ENCODE measurements around the gene LAYN. TPM values are rescaled to one million over a fixed set of nuclear protein-coding genes. Genes with fewer than 3 reads are reported as not detected.

LAYN gene
- total and polyA plus RNA-seq, 2 donors (not counting 3 experiments of a cell fraction or from before 2014, with no cell fraction given): 0.92 to 2.2 TPM

- no TSS peak for BruUV-seq (replicated peaks)
- Histone ChIP-seq H3K9me3 (replicated peaks; ENCODE audit: control insufficient read depth, insufficient read depth, low read length) (no peaks in the 10 kb centered on the region), H3K4me3 (replicated peaks in 1 of 3; ENCODE audit: insufficient read depth in 1 of 3, low read depth in 1 of 3, low read length in 3 of 3) (no peak overlapping the region), H3K4me1 (ENCODE audit: control insufficient read depth, extremely low read depth, insufficient read depth, low read length) (no peaks in the 10 kb centered on the region), H2AFZ (ENCODE audit: low read depth, low read length) (no peak overlapping the region), H3K4me2 (ENCODE audit: insufficient read depth, low read length) (no peak overlapping the region), H4K20me1 (replicated peaks; ENCODE audit: control insufficient read depth, extremely low read depth, insufficient read depth, low read length) (no peaks in the 10 kb centered on the region), H3K27ac (ENCODE audit: insufficient read depth, low read depth, low read length) (no peak overlapping the region), H3K27me3 (ENCODE audit: control insufficient read depth in 2 of 2, insufficient read depth in 2 of 2, low read length in 2 of 2) (peaks cover 0 to 2% of the 10 kb centered on the region in 2 experiments), H3K79me2 (ENCODE audit: control insufficient read depth, insufficient read depth, low read length) (no peaks in the 10 kb centered on the region), H3K9ac (replicated peaks; ENCODE audit: extremely low read depth, insufficient read depth, low read length) (no peak overlapping the region), H3K36me3 (ENCODE audit: control insufficient read depth in 2 of 2, extremely low read depth in 1 of 2, insufficient read depth in 2 of 2, low read length in 2 of 2) (no peaks in the 10 kb centered on the region), H3K9me1 (replicated peaks; ENCODE audit: control insufficient read depth, extremely low read depth, insufficient read depth, low read length) (no peaks in the 10 kb centered on the region)
- TF ChIP-seq MYC (IDR thresholded peaks at IDR 0.05; ENCODE audit: low read depth, low read length) (no peak), MAX (IDR thresholded peaks at IDR 0.05; ENCODE audit: insufficient read depth, insufficient read length) (no peak), JUN (IDR thresholded peaks at IDR 0.05; ENCODE audit: borderline replicate concordance, insufficient read depth, insufficient read length, low read depth) (no peak), CTCF (IDR thresholded peaks at IDR 0.05; ENCODE audit: extremely low read depth in 1 of 2, insufficient read depth in 1 of 2, low read depth in 1 of 2, low read length in 2 of 2) (no peak)
- no peak for FAIRE-seq
- POLR2A ChIA-PET: no interaction called here
- DNase-seq (ENCODE audit: low read depth, low spot score): no peak
- CTCF ChIA-PET: interaction anchor here (2.2 to 4.0 kb wide), 2 partner anchors 9 to 218 kb away, joined by 7 to 15 read pairs; no protein-coding TSS in a partner anchor
- intact Hi-C loops (cut with micrococcal nuclease): no loop called here
- dilution Hi-C loops (cut with MboI; ENCODE audit: extremely low pct_ligation_motif_present, low sequenced_read_pairs): no loop called here
Measured at GRCh38 chr11:111559800-111560464, 19.4 kb downstream of the LAYN start.

GRCh38 chr11:111560800-111561199, 20.3 kb downstream of the LAYN start:
- POLR2A ChIA-PET: no interaction called here
- FAIRE-seq: no peak

More at GRCh38 chr11:111560800-111561199, 20.3 kb downstream of the LAYN start:
- Histone ChIP-seq H3K9me3 (replicated peaks; ENCODE audit: control insufficient read depth, insufficient read depth, low read length) (no peaks in the 10 kb centered on the region), H2AFZ (ENCODE audit: low read depth, low read length) (no peak overlapping the region), H3K79me2 (ENCODE audit: control insufficient read depth, insufficient read depth, low read length) (no peaks in the 10 kb centered on the region), H3K27me3 (ENCODE audit: control insufficient read depth in 2 of 2, insufficient read depth in 2 of 2, low read length in 2 of 2) (peaks cover 0 to 2% of the 10 kb centered on the region in 2 experiments), H3K9me1 (replicated peaks; ENCODE audit: control insufficient read depth, extremely low read depth, insufficient read depth, low read length) (no peaks in the 10 kb centered on the region), H4K20me1 (replicated peaks; ENCODE audit: control insufficient read depth, extremely low read depth, insufficient read depth, low read length) (no peaks in the 10 kb centered on the region), H3K36me3 (ENCODE audit: control insufficient read depth in 2 of 2, extremely low read depth in 1 of 2, insufficient read depth in 2 of 2, low read length in 2 of 2) (no peaks in the 10 kb centered on the region), H3K4me2 (ENCODE audit: insufficient read depth, low read length) (no peak overlapping the region), H3K9ac (replicated peaks; ENCODE audit: extremely low read depth, insufficient read depth, low read length) (no peak overlapping the region), H3K4me3 (replicated peaks in 1 of 3; ENCODE audit: insufficient read depth in 1 of 3, low read depth in 1 of 3, low read length in 3 of 3) (no peak overlapping the region), H3K27ac (ENCODE audit: insufficient read depth, low read depth, low read length) (no peak overlapping the region), H3K4me1 (ENCODE audit: control insufficient read depth, extremely low read depth, insufficient read depth, low read length) (no peaks in the 10 kb centered on the region)
- intact Hi-C loops (cut with micrococcal nuclease) (no loop called here), dilution Hi-C loops (cut with MboI; ENCODE audit: extremely low pct_ligation_motif_present, low sequenced_read_pairs) (no loop called here)
- TF ChIP-seq EZH2 (IDR thresholded peaks at IDR 0.05; ENCODE audit: borderline replicate concordance, low read depth, low read length, severe bottlenecking): no peak
- TF ChIP-seq MAX (IDR thresholded peaks at IDR 0.05; ENCODE audit: insufficient read depth, insufficient read length): no peak
- TF ChIP-seq POLR2AphosphoS5 (IDR thresholded peaks at IDR 0.05; ENCODE audit: insufficient read depth, low read depth, low read length): no peak
- no peak for TF ChIP-seq GATA2 (IDR thresholded peaks at IDR 0.05; ENCODE audit: insufficient read depth, insufficient read length, low read depth, low read length)
- TF ChIP-seq JUN (IDR thresholded peaks at IDR 0.05; ENCODE audit: borderline replicate concordance, insufficient read depth, insufficient read length, low read depth): no peak
- no peak for TF ChIP-seq CTCF (IDR thresholded peaks at IDR 0.05; ENCODE audit: extremely low read depth in 1 of 2, insufficient read depth in 1 of 2, low read depth in 1 of 2, low read length in 2 of 2)
- TF ChIP-seq POLR2A (IDR thresholded peaks at IDR 0.05; ENCODE audit: low read depth, low read length): no peak
- TF ChIP-seq MYC (IDR thresholded peaks at IDR 0.05; ENCODE audit: low read depth, low read length): no peak
- no peak for TF ChIP-seq FOS (IDR thresholded peaks at IDR 0.05; ENCODE audit: borderline replicate concordance, insufficient read depth, low read length)
- BruUV-seq (replicated peaks): no TSS peak
- CTCF ChIA-PET: interaction anchor here (1.2 to 4.0 kb wide), 5 partner anchors 10 to 291 kb away, joined by 3 to 15 read pairs (median 7); no protein-coding TSS in a partner anchor
- no peak for DNase-seq (ENCODE audit: low read depth, low spot score)
